Measurements from ENCODE around the gene SLC12A1. TPM values are rescaled to one million over a fixed set of nuclear protein-coding genes. Genes with fewer than 3 reads are reported as not detected.
"Not testable (repeated sequence)": the region's sequence is repeated elsewhere in the genome, so short reads cannot be mapped to it uniquely, and the experiment has no call there.

SLC12A1 gene
- total RNA-seq, 1 donor from 2014 or later = not detected

GRCh38 chr15:48318131-48318530, 112.0 kb downstream of the SLC12A1 start:
- DNase-seq = no peak
- ATAC-seq = no peak
- Histone ChIP-seq H3K36me3 (no peaks in the 10 kb centered on the region), H3K4me1 (no peaks in the 10 kb centered on the region), H3K27me3 (no peaks in the 10 kb centered on the region), H3K9me3 (no peaks in the 10 kb centered on the region), H3K4me3 (no peak overlapping the region), H3K27ac (no peak overlapping the region)
- no peak for TF ChIP-seq CTCF (IDR thresholded peaks at IDR 0.05)
- intact Hi-C loops (cut with DNase I) = no loop called here

DNA sequence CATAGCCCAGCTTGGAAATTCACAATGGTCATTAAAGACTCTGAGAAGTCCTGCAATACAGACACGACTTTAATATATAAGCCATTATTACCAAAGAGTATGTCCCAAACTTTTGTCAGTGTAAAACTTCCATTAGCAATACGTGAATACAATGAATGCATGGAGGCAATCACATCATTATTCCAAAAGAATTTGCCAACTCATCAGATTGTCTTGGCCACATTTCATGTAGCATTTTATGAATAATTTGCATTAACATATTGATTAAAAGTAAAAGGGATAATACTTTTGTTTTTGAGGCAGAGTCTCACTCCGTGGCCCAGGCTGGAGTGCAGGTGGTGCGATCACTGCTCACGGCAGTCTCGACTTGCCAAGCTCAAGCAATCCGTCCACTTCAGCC, 117.2 kb downstream of the SLC12A1 start:
- ATAC-seq (no peak), DNase-seq (no peak)
- intact Hi-C loops (cut with DNase I) = no loop called here
- Histone ChIP-seq H3K4me3 (no peak overlapping the region), H3K4me1 (no peaks in the 10 kb centered on the region), H3K27me3 (no peaks in the 10 kb centered on the region), H3K9me3 (no peaks in the 10 kb centered on the region), H3K36me3 (no peaks in the 10 kb centered on the region), H3K27ac (no peak overlapping the region)
- TF ChIP-seq CTCF (IDR thresholded peaks at IDR 0.05) = no peak

DNA sequence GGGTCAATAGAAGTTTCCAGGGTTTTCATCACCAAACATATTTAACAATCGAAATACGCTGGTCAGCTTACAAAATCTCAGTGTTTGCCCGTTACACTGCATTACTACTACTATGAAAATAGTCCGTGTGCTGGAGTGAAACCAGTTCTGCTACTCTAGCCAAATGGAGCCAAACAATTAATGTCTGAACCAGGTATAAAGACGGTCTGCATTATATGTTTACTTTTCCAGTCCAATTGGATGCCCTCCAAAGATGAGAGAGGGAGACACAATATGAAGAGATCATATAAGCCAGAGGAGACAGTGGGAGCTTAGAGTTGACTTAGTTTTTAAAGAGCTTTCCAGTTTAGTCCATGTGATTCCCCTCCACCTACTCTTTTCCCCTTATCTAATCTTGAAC, 118.8 kb downstream of the SLC12A1 start:
- Histone ChIP-seq H3K9me3 (no peaks in the 10 kb centered on the region), H3K4me3 (no peak overlapping the region), H3K4me1 (no peaks in the 10 kb centered on the region), H3K27ac (no peak overlapping the region), H3K27me3 (no peaks in the 10 kb centered on the region), H3K36me3 (no peaks in the 10 kb centered on the region)
- intact Hi-C loops (cut with DNase I) = no loop called here
- DNase-seq = no peak
- no peak for ATAC-seq
- no peak for TF ChIP-seq CTCF (IDR thresholded peaks at IDR 0.05)

DNA sequence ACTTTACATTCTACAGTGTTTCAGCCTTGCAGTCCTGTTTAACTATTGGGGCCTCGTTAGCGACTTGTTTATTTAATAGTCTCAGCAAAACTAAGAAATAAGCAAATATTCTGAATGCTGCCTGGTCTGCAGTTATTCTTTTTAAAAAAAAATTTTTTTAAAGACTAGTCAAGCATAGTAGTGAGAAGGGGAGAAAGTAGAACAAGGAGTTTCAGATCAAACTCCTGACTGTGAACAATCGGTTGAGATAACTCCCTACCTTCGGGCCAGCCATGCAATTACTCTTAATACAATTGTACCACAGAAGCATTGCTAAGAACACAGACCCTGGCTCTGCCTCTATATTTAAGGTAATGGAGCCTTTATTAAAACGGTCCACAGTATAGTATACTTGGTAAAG, 119.3 kb downstream of the SLC12A1 start:
- H3K36me3 ChIP-seq = no peaks in the 10 kb centered on the region
- H3K9me3 ChIP-seq = no peaks in the 10 kb centered on the region
- ATAC-seq (no peak), DNase-seq (no peak)
- no peaks in the 10 kb centered on the region for H3K4me1 ChIP-seq
- H3K27me3 ChIP-seq = no peaks in the 10 kb centered on the region
- intact Hi-C loops (cut with DNase I) = no loop called here
- no peak overlapping the region for H3K4me3 ChIP-seq
- no peak overlapping the region for H3K27ac ChIP-seq
- no peak for TF ChIP-seq CTCF (IDR thresholded peaks at IDR 0.05)

- ATAC-seq; H3K27ac ChIP-seq; intact Hi-C loops (cut with DNase I): not testable (repeated sequence)
Observed at GRCh38 chr15:48326180-48326579, 120.1 kb downstream of the SLC12A1 start.

DNA sequence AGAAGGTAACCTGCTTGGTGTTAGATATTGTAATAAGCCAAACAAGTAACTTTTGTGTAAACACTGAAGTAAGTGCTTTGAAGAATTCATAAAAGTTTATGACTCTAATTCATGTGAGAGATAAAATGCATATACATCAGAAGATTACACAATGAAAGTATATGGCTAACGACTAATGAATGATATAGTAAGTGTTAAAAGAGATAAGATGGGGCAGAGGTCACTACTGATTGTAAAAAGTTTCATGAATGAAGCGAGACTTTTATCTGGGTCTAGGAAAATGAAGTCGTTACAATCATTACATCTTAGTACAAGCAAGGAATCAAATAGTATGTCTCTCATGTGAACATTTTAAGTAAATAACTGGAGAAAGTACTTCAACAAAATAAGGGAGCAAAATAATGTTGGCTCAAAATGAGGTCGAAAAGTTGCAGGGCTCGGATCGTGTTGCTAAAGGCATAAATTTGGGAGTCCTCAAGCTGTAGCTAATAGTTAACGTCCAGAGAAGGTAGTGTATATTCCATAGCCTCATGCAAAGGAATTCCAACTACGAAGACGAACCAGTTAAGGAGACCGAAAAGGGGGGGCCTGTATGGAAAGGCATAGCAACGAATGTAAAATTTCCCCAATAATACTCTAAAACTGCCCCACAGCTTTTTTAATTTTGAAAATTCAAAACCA, 124.1 kb downstream of the SLC12A1 start:
- ATAC-seq (no peak), DNase-seq (no peak)
- intact Hi-C loops (cut with DNase I) = no loop called here
- H3K9me3 ChIP-seq = no peaks in the 10 kb centered on the region
- H3K4me3 ChIP-seq = peak overlapping the region; percentile 86
- TF ChIP-seq CTCF (IDR thresholded peaks at IDR 0.05) = no peak
- H3K27me3 ChIP-seq = no peaks in the 10 kb centered on the region
- H3K4me1 ChIP-seq = peaks cover 8% of the 10 kb centered on the region
- peaks cover 10% of the 10 kb centered on the region for H3K36me3 ChIP-seq
- H3K27ac ChIP-seq = peak overlapping the region; percentile 97

More at GRCh38 chr15:48326180-48326579, 120.1 kb downstream of the SLC12A1 start:
- not testable (repeated sequence) for H3K4me1 ChIP-seq, H3K27me3 ChIP-seq, DNase-seq, H3K36me3 ChIP-seq, H3K4me3 ChIP-seq, H3K9me3 ChIP-seq

All from upper lobe of right lung (tissue), 1 donor.